GM21367 (cell line): Measurements from ENCODE around the gene TEAD1.

Source experiments
- ATAC-seq: cut with Tn5 transposase; IDR thresholded peaks from one replicate; pipeline ENCODE4 v1.9.1; 2021; ENCODE audit not compliant: unreplicated experiment

TEAD1 gene

GRCh38 chr11:12706545-12707499 is 32.6 kb downstream of the TEAD1 start:
- no peak for ATAC-seq

- ATAC-seq, result no peak
Observed at GRCh38 chr11:12707500-12707880, 33.3 kb downstream of the TEAD1 start.

GRCh38 chr11:12711496-12711895 is 37.3 kb downstream of the TEAD1 start:
- ATAC-seq, result no peak

GRCh38 chr11:12712132-12712531 is 37.9 kb downstream of the TEAD1 start:
- no peak for ATAC-seq

- no peak for ATAC-seq
Observed at GRCh38 chr11:12715131-12715530, 40.9 kb downstream of the TEAD1 start.

GRCh38 chr11:12715941-12716340 is 41.7 kb downstream of the TEAD1 start:
- ATAC-seq, result no peak

- ATAC-seq, result no peak
Observed at GRCh38 chr11:12716816-12717215, 42.6 kb downstream of the TEAD1 start.

- peak; percentile 53 for ATAC-seq
Observed at GRCh38 chr11:12717851-12718291, 43.6 kb downstream of the TEAD1 start.

GRCh38 chr11:12719221-12719620 is 45.0 kb downstream of the TEAD1 start:
- ATAC-seq, result no peak

- ATAC-seq, result no peak
Observed at GRCh38 chr11:12721816-12722604, 47.8 kb downstream of the TEAD1 start.

GRCh38 chr11:12723421-12724300 is 49.4 kb downstream of the TEAD1 start:
- no peak for ATAC-seq

GRCh38 chr11:12724301-12725054 is 50.3 kb downstream of the TEAD1 start:
- ATAC-seq, result no peak

- ATAC-seq, result no peak
Observed at GRCh38 chr11:12725055-12725862, 51.0 kb downstream of the TEAD1 start.

GRCh38 chr11:12725863-12726682 is 51.9 kb downstream of the TEAD1 start:
- ATAC-seq, result no peak

GRCh38 chr11:12727563-12728211 is 53.5 kb downstream of the TEAD1 start:
- no peak for ATAC-seq

- no peak for ATAC-seq
Observed at GRCh38 chr11:12728417-12728816, 54.2 kb downstream of the TEAD1 start.

GRCh38 chr11:12729941-12730340 is 55.7 kb downstream of the TEAD1 start:
- no peak for ATAC-seq

- no peak for ATAC-seq
Observed at GRCh38 chr11:12731841-12732336, 57.7 kb downstream of the TEAD1 start.
